ENCODE results near the gene ADGRL2.
"Not testable (repeated sequence)": the region's sequence is repeated elsewhere in the genome, so short reads cannot be mapped to it uniquely, and the experiment has no call there.

The ADGRL2 gene

DNA sequence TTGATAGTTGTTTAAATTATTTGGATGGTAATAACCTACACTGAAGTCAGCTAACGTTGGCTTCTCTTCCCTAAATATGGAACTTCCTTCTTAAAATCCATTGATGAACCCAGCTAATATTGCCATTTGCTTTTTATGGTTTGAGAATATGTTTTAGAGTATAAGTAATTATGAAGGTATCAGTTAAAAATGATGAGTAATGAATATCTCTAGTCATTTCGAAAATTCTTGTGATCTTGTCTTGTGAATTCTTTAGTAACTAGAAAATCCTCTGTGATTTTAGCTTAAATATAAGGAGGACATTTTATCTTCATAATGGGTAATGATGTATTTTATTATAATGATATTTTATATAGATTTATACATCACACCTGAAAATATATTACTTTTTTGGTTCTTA, 50.5 kb downstream of the ADGRL2 start:
- peaks cover 37% of the 10 kb centered on the region for H3K4me1 Mint-ChIP-seq

DNA sequence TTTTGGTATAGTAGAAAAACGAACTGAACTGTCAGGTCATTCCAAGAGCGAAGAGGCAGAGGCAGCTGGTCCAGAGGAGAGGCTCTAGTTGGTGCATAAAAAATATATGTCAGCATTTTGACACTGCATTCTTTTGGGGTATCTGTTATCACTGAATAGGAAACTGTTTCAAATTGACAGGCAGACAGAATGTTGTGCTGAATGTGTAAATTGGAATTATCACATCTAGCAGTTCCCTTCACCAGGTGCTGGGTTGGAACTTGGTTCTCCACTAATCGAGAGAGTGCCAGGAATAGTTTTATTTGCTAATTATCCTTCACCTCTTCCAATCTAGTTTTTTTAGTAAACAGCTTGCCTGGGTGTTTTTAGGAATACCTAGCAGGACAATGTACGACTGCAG, 52.2 kb downstream of the ADGRL2 start:
- H3K36me3 Mint-ChIP-seq (ENCODE audit: low read depth): peaks cover 13% of the 10 kb centered on the region
- H3K4me1 Mint-ChIP-seq: peaks cover 23% of the 10 kb centered on the region
- H3K9me3 Mint-ChIP-seq: no peaks in the 10 kb centered on the region
- no peaks in the 10 kb centered on the region for H3K27me3 Mint-ChIP-seq (ENCODE audit: low read depth, poor library complexity)
- no peak overlapping the region for H3K4me3 Mint-ChIP-seq
- no peak for DNase-seq
- no peak overlapping the region for H3K27ac Mint-ChIP-seq
- TF ChIP-seq, protein P1, sequence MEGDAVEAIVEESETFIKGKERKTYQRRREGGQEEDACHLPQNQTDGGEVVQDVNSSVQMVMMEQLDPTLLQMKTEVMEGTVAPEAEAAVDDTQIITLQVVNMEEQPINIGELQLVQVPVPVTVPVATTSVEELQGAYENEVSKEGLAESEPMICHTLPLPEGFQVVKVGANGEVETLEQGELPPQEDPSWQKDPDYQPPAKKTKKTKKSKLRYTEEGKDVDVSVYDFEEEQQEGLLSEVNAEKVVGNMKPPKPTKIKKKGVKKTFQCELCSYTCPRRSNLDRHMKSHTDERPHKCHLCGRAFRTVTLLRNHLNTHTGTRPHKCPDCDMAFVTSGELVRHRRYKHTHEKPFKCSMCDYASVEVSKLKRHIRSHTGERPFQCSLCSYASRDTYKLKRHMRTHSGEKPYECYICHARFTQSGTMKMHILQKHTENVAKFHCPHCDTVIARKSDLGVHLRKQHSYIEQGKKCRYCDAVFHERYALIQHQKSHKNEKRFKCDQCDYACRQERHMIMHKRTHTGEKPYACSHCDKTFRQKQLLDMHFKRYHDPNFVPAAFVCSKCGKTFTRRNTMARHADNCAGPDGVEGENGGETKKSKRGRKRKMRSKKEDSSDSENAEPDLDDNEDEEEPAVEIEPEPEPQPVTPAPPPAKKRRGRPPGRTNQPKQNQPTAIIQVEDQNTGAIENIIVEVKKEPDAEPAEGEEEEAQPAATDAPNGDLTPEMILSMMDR (IDR thresholded peaks at IDR 0.05): no peak

More for the DNA sequence above, 50.5 kb downstream of the ADGRL2 start:
- TF ChIP-seq, protein P1 (IDR thresholded peaks at IDR 0.05): no peak
- H3K27ac Mint-ChIP-seq: no peak overlapping the region
- H3K9me3 Mint-ChIP-seq: peaks cover 4% of the 10 kb centered on the region
- H3K36me3 Mint-ChIP-seq (ENCODE audit: low read depth): peaks cover 15% of the 10 kb centered on the region
- H3K27me3 Mint-ChIP-seq (ENCODE audit: low read depth, poor library complexity): no peaks in the 10 kb centered on the region
- DNase-seq: no peak
- H3K4me3 Mint-ChIP-seq: no peak overlapping the region

DNA sequence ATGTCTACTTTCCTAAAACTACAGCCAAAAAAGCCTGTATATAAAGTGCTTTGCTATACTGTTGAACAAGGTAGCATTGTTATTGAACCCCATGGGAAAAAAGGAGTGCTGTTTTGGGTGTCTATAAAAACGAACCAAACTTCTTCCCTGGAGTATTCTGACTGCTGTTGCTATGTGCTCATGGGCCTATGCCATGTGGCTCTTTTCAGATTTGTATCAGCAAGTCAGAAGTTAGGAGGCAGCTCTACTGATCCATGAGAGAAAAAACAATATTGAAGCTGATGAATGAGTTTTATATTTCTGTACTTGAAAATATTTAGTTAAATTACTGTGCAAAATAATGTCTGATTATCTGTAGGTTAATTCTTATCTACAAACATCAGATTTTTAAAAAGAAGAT, 66.5 kb downstream of the ADGRL2 start:
- no peak for DNase-seq
- peaks cover 87% of the 10 kb centered on the region for H3K36me3 Mint-ChIP-seq (ENCODE audit: low read depth)
- H3K4me1 Mint-ChIP-seq: peaks cover 5% of the 10 kb centered on the region
- H3K27ac Mint-ChIP-seq: no peak overlapping the region
- TF ChIP-seq, protein P1 (IDR thresholded peaks at IDR 0.05): no peak
- no peak overlapping the region for H3K4me3 Mint-ChIP-seq
- H3K27me3 Mint-ChIP-seq (ENCODE audit: low read depth, poor library complexity): no peaks in the 10 kb centered on the region
- H3K9me3 Mint-ChIP-seq: peaks cover 40% of the 10 kb centered on the region

DNA sequence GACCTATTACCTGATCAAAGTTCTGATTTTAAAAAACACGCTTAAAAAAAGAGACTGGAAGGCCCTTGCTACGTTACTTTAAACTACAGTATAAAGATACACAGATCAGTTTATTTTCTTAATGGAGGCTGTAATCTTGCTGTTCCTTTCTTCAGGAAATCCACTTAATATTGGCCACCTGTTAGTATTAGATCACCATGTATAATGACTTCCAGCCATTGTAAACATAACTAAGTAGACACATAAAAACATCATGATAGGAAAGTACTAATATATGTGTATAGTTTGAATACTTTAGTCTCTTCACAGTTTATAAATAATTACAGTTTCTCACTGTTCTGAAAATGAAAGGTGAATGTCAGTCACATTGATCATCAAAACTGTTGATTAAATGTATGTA, 68.6 kb downstream of the ADGRL2 start:
- no peak overlapping the region for H3K27ac Mint-ChIP-seq
- no peaks in the 10 kb centered on the region for H3K27me3 Mint-ChIP-seq (ENCODE audit: low read depth, poor library complexity)

DNA sequence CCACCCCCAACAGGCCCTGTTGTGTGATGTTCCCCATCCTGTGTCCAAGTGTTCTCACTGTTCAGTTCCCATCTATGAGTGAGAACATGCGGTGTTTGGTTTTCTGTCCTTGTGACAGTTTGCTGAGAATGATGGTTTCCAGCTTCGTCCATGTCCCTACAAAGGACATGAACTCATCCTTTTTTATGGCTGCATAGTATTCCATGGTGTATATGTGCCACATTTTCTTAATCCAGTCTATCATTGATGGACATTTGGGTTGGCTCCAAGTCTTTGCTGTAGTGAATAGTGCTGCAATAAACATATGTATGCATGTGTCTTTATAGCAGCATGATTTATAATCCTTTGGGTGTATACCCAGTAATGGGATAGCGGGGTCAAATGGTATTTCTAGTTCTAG, 70.4 kb downstream of the ADGRL2 start:
- H3K27ac Mint-ChIP-seq; H3K27me3 Mint-ChIP-seq (ENCODE audit: low read depth, poor library complexity); H3K4me3 Mint-ChIP-seq; DNase-seq: not testable (repeated sequence)
- Mint-ChIP-seq H3K36me3 (ENCODE audit: low read depth) (peaks cover 63% of the 10 kb centered on the region), H3K4me1 (peaks cover 28% of the 10 kb centered on the region), H3K9me3 (peaks cover 41% of the 10 kb centered on the region)

More for the DNA sequence above, 68.6 kb downstream of the ADGRL2 start:
- peaks cover 41% of the 10 kb centered on the region for H3K9me3 Mint-ChIP-seq
- H3K4me3 Mint-ChIP-seq: no peak overlapping the region
- H3K4me1 Mint-ChIP-seq: peaks cover 11% of the 10 kb centered on the region
- TF ChIP-seq, protein P1 (IDR thresholded peaks at IDR 0.05): no peak
- H3K36me3 Mint-ChIP-seq (ENCODE audit: low read depth): peaks cover 78% of the 10 kb centered on the region
- no peak for DNase-seq

DNA sequence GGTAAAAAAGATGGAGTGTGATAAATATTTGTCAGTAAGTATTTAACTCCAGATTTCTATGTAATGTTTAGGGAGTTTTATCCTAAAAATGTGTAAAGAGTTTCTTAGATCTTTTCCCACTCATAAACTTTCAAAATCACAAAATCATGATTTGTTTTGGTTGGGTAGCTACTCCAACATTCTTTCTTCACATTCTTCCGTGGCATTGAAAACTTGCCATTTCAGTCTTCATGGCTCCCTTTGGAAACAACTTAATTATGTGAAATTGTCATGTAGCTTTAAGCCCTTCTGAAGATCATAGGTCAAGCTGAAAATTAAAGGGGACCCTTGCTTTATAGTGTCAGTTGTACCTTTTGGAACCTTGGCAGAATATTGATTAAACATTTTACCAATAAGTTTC, 73.2 kb downstream of the ADGRL2 start:
- H3K4me3 Mint-ChIP-seq: no peak overlapping the region
- peaks cover 4% of the 10 kb centered on the region for H3K27me3 Mint-ChIP-seq (ENCODE audit: low read depth, poor library complexity)
- TF ChIP-seq, protein P1 (IDR thresholded peaks at IDR 0.05): no peak
- no peak overlapping the region for H3K27ac Mint-ChIP-seq
- H3K36me3 Mint-ChIP-seq (ENCODE audit: low read depth): peaks cover 37% of the 10 kb centered on the region
- peaks cover 28% of the 10 kb centered on the region for H3K9me3 Mint-ChIP-seq
- DNase-seq: no peak
- H3K4me1 Mint-ChIP-seq: peaks cover 51% of the 10 kb centered on the region
